Lung (tissue), 12 donors: Measurements from ENCODE around the gene ATG7. TPM values are rescaled to one million over a fixed set of nuclear protein-coding genes. Genes with fewer than 3 reads are reported as not detected.

Source experiments
- ATAC-seq: fragments of 200-7000 bp; cut with Tn5 transposase; one replicate; pipeline ENCODE4 v1.9.1; 2020; ENCODE audit warnings: moderate number of reproducible peaks; ENCODE audit not compliant: insufficient read depth, low FRiP score
- DNase-seq, 3 donors: peaks; one replicate each; pipeline ENCODE4 v3.0.0-alpha.2; 2013 to 2017
- H3K27ac ChIP-seq, 2 donors: one replicate each; pipeline ENCODE4 v1.5.1; 2013; ENCODE audit warnings: mild to moderate bottlenecking in 2 of 2, moderate library complexity in 2 of 2, control low read depth in 1 of 2, inconsistent platforms in 1 of 2, low read depth in 1 of 2, low read length in 1 of 2
- H3K27me3 ChIP-seq, 3 donors: one replicate each; pipeline ENCODE4 v1.5.1; 2013; ENCODE audit warnings: low read length in 2 of 3; ENCODE audit not compliant: control insufficient read depth in 3 of 3, insufficient read depth in 3 of 3
- H3K36me3 ChIP-seq, 4 donors: one replicate each; pipeline ENCODE4 v1.5.1; 2013; ENCODE audit warnings: low read length in 4 of 4, mild to moderate bottlenecking in 1 of 4, moderate library complexity in 1 of 4; ENCODE audit not compliant: control insufficient read depth in 4 of 4, insufficient read depth in 4 of 4
- H3K4me1 ChIP-seq, 5 donors: one replicate each; pipeline ENCODE4 v1.5.1; 2013; ENCODE audit warnings: low read length in 5 of 5, mild to moderate bottlenecking in 2 of 5, moderate library complexity in 1 of 5; ENCODE audit not compliant: control insufficient read depth in 5 of 5, insufficient read depth in 5 of 5
- H3K4me3 ChIP-seq: one replicate; pipeline ENCODE4 v1.5.1; 2013; ENCODE audit warnings: mild to moderate bottlenecking, control low read depth, moderate library complexity
- H3K9ac ChIP-seq, 2 donors: one replicate each; pipeline ENCODE4 v1.5.1; 2013; ENCODE audit warnings: low read length in 2 of 2, control low read depth in 1 of 2; ENCODE audit not compliant: insufficient read depth in 1 of 2
- H3K9me3 ChIP-seq, 4 donors: one replicate each; pipeline ENCODE4 v1.5.1; 2013; ENCODE audit warnings: low read length in 3 of 4, mild to moderate bottlenecking in 1 of 4, moderate library complexity in 1 of 4; ENCODE audit not compliant: control insufficient read depth in 4 of 4, insufficient read depth in 3 of 4
- WGBS, 2 donors: extraction: QIAGEN DNeasy Blood & Tissue Kit; methylation state at CpG; one replicate each; pipeline ENCODE4 v1.1.7; 2013; 5-methylcytosine and 5-hydroxymethylcytosine counted together
- polyA plus RNA-seq, 2 donors: library from polyadenylated mRNA; stranded (reverse); fragments of 200-250 nt; gene quantifications; one replicate each; pipeline ENCODE4 v1.2.1, GENCODE V29; 2013
- total RNA-seq, 2 donors: library from RNA; depleted of rRNA in 1 of 2; stranded (reverse); fragments of >200 nt in 1 of 2; gene quantifications; one replicate each; pipeline ENCODE4 v1.2.1, GENCODE V29; 2014 to 2021
- TF ChIP-seq, protein P1 (sequence below): IDR thresholded peaks from 2 replicates; pipeline ENCODE4 v1.5.1; 2012; ENCODE audit warnings: mild to moderate bottlenecking; ENCODE audit errors: control extremely low read depth, extremely low read depth
- donor health status: control.
- donor health status: control.
- donor health status: Bipolar disorder and iron deficiency.
- donor health status: healthy.
- donor health status: DM: yes; HTN: yes; CAD: no.

The ATG7 gene
- total and polyA plus RNA-seq, 4 donors, result 11.2 to 72.0 (median 53.3) TPM

- peak in 1 of 3 donors; percentile 27 for DNase-seq
- Histone ChIP-seq H3K9me3 (peaks cover 0 to 2% (median 0%) of the 10 kb centered on the region in 4 donors), H3K4me3 (no peak overlapping the region), H3K36me3 (peaks cover 0 to 2% (median 0%) of the 10 kb centered on the region in 4 donors), H3K27ac (no peak overlapping the region), H3K4me1 (peaks cover 0 to 19% (median 8%) of the 10 kb centered on the region in 5 donors), H3K27me3 (no peaks in the 10 kb centered on the region), H3K9ac (no peak overlapping the region)
- ATAC-seq, result no peak
- WGBS, 2 donors, result 85 to 96% methylated on average over 14 of the region's 14 CpGs
- TF ChIP-seq, protein P1, sequence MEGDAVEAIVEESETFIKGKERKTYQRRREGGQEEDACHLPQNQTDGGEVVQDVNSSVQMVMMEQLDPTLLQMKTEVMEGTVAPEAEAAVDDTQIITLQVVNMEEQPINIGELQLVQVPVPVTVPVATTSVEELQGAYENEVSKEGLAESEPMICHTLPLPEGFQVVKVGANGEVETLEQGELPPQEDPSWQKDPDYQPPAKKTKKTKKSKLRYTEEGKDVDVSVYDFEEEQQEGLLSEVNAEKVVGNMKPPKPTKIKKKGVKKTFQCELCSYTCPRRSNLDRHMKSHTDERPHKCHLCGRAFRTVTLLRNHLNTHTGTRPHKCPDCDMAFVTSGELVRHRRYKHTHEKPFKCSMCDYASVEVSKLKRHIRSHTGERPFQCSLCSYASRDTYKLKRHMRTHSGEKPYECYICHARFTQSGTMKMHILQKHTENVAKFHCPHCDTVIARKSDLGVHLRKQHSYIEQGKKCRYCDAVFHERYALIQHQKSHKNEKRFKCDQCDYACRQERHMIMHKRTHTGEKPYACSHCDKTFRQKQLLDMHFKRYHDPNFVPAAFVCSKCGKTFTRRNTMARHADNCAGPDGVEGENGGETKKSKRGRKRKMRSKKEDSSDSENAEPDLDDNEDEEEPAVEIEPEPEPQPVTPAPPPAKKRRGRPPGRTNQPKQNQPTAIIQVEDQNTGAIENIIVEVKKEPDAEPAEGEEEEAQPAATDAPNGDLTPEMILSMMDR, result no peak
These were observed 267.5 kb downstream of the ATG7 start for GRCh38 chr3:11539677-11540076.

GRCh38 chr3:11541321-11542303 is 269.4 kb downstream of the ATG7 start:
- peaks cover 0 to 25% (median 9%) of the 10 kb centered on the region in 5 donors for H3K4me1 ChIP-seq
- H3K36me3 ChIP-seq, result peaks cover 0 to 2% (median 0%) of the 10 kb centered on the region in 4 donors
- ATAC-seq (no peak), DNase-seq (no peak)
- no peak overlapping the region for H3K27ac ChIP-seq
- no peaks in the 10 kb centered on the region for H3K27me3 ChIP-seq
- no peak overlapping the region for H3K4me3 ChIP-seq
- H3K9ac ChIP-seq, result no peak overlapping the region
- TF ChIP-seq, protein P1, result no peak
- WGBS, 2 donors, result 78 to 83% methylated on average over 16 of the region's 16 CpGs
- peaks cover 0 to 2% (median 0%) of the 10 kb centered on the region in 4 donors for H3K9me3 ChIP-seq

- no peak for ATAC-seq
- WGBS, 2 donors, result 89 to 92% methylated on average over 7 of the region's 7 CpGs
These were observed 270.4 kb downstream of the ATG7 start for GRCh38 chr3:11542551-11542950.

More at GRCh38 chr3:11542551-11542950, 270.4 kb downstream of the ATG7 start:
- no peak for DNase-seq
- Histone ChIP-seq H3K4me3 (no peak overlapping the region), H3K36me3 (peaks cover 0 to 2% (median 0%) of the 10 kb centered on the region in 4 donors), H3K9me3 (peaks cover 0 to 2% (median 0%) of the 10 kb centered on the region in 4 donors), H3K27ac (no peak overlapping the region), H3K9ac (no peak overlapping the region), H3K27me3 (no peaks in the 10 kb centered on the region), H3K4me1 (peaks cover 0 to 25% (median 9%) of the 10 kb centered on the region in 5 donors)
- TF ChIP-seq, protein P1, result no peak
